PC-3 (cell line): Measurements from ENCODE around the gene CPLANE1. TPM values are rescaled to one million over a fixed set of nuclear protein-coding genes. Genes with fewer than 3 reads are reported as not detected.

Source experiments
- ATAC-seq: fragments of 200-7000 bp; cut with Tn5 transposase; 2 replicates; pipeline ENCODE4 v1.9.1; 2020; ENCODE audit warnings: mild to moderate bottlenecking, moderate library complexity
- BruUV-seq: library from RNA; stranded (reverse); fragments of 400-500 nt; replicated peaks from 2 replicates; lab custom pipeline; 2021; lab: Mats Ljungman, UMichigan
- CTCF ChIA-PET: fragments of 300-600 bp; sonication (Branson Sonifier 250); formaldehyde crosslinking; loops from one replicate; lab custom pipeline; 2022; ENCODE audit warnings: antibody characterized with exemption; lab: Charles Lee
- POLR2A ChIA-PET: fragments of 300-600 bp; sonication (Branson Sonifier 250); formaldehyde crosslinking; loops from one replicate; lab custom pipeline; 2022; ENCODE audit warnings: antibody characterized with exemption; ENCODE audit not compliant: unreplicated experiment; lab: Charles Lee
- DNase-seq: peaks from one replicate; pipeline ENCODE4 v3.0.0-alpha.2; 2015
- H2AFZ ChIP-seq: fragments of 300-600 bp; sonication (generic); 2 replicates; pipeline ENCODE4 v1.6.0; 2016; ENCODE audit warnings: antibody characterized with exemption, low read length
- H3F3A ChIP-seq: fragments of 300-600 bp; sonication (generic); one replicate; pipeline ENCODE4 v1.6.0; 2017; ENCODE audit warnings: antibody characterized with exemption, low read length, control low read depth, mild to moderate bottlenecking; ENCODE audit not compliant: unreplicated experiment
- H3K27ac ChIP-seq: fragments of 300-600 bp; sonication (generic); 2 replicates; pipeline ENCODE4 v1.5.1; 2016; ENCODE audit warnings: mild to moderate bottlenecking, low read length
- H3K27me3 ChIP-seq: fragments of 300-600 bp; sonication (generic); 2 replicates; pipeline ENCODE4 v1.6.1; 2016; ENCODE audit warnings: low read length, mixed read lengths
- H3K36me3 ChIP-seq: fragments of 300-600 bp; sonication (generic); 2 replicates; pipeline ENCODE4 v1.6.1; 2016; ENCODE audit warnings: low read depth, mixed run types, low read length, mixed read lengths
- H3K4me1 ChIP-seq: fragments of 300-600 bp; sonication (generic); 2 replicates; pipeline ENCODE4 v1.5.1; 2016; ENCODE audit warnings: low read length; ENCODE audit not compliant: insufficient read depth
- H3K4me2 ChIP-seq: fragments of 300-600 bp; sonication (generic); 2 replicates; pipeline ENCODE4 v1.6.0; 2016; ENCODE audit warnings: low read length
- H3K4me3 ChIP-seq: fragments of 300-600 bp; sonication (generic); 2 replicates; pipeline ENCODE4 v1.5.1; 2016; ENCODE audit warnings: mild to moderate bottlenecking, low read length, mixed read lengths
- H3K79me2 ChIP-seq: fragments of 300-600 bp; sonication (generic); 2 replicates; pipeline ENCODE4 v1.6.1; 2017; ENCODE audit warnings: low read length, mixed read lengths
- H3K9ac ChIP-seq: fragments of 300-600 bp; sonication (generic); 2 replicates; pipeline ENCODE4 v1.6.0; 2016; ENCODE audit warnings: mild to moderate bottlenecking, low read length
- H3K9me2 ChIP-seq: fragments of 300-600 bp; sonication (generic); replicated peaks from 2 replicates; pipeline ENCODE4 v1.6.1; 2016; ENCODE audit warnings: mixed run types, low read length, mixed read lengths
- H3K9me3 ChIP-seq: fragments of 300-600 bp; sonication (generic); 2 replicates; pipeline ENCODE4 v1.6.1; 2016; ENCODE audit warnings: low read length, mixed read lengths
- H4K20me1 ChIP-seq: fragments of 300-600 bp; sonication (generic); 2 replicates; pipeline ENCODE4 v1.6.1; 2016; ENCODE audit warnings: low read length, mixed read lengths
- EZH2 ChIP-seq: fragments of 300-600 bp; sonication (generic); IDR thresholded peaks from one replicate; pipeline ENCODE4 v1.6.1; 2017; ENCODE audit warnings: antibody characterized with exemption, mild to moderate bottlenecking, low read length; ENCODE audit not compliant: unreplicated experiment
- EZH2phosphoT487 ChIP-seq: fragments of 300-600 bp; sonication (generic); IDR thresholded peaks from 2 replicates; pipeline ENCODE4 v1.6.1; 2018; ENCODE audit warnings: mild to moderate bottlenecking, antibody characterized with exemption, low read length, borderline replicate concordance
- intact Hi-C: fragments of 100-400 bp; cut with micrococcal nuclease; formaldehyde crosslinking; loops from 2 replicates; pipeline ENCODE4 v1.9.0; 2023
- total RNA-seq: library from RNA; depleted of rRNA; stranded (reverse); fragments of >200 nt; gene quantifications from 2 replicates; pipeline ENCODE4 v1.2.3, GENCODE V29; 2014
- TF ChIP-seq, protein P1 (sequence below): fragments of 300-600 bp; sonication (generic); conservative IDR thresholded peaks from 2 replicates; pipeline ENCODE4 v1.5.1; 2017; ENCODE audit warnings: antibody characterized with exemption, low read depth, mild to moderate bottlenecking, low read length

Gene CPLANE1
- total RNA-seq, 1 experiment from 2014 or later: 10.1 TPM

DNA sequence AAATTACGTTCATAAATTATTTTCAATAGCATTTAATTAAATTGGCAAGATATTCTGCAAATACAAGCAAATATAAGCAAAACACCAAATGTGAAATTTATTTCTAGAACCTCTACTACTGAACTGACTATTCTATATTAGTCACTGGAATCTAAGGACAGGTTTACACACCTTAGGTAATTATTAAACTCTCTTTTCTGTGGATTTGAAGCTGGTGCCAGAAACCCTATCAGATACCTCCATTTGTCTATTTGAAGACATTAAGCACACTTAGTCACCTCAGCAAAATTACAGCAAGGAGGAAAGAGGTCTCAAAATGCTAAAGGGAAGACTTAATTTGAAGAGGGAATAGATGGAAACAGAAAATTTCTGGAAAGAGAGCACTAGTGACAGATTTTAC, 83.4 kb downstream of the CPLANE1 start:
- Histone ChIP-seq H3K4me2 (no peak overlapping the region), H3K27ac (no peak overlapping the region), H3F3A (no peaks in the 10 kb centered on the region), H4K20me1 (no peaks in the 10 kb centered on the region), H3K9me2 (no peaks in the 10 kb centered on the region), H3K4me1 (no peaks in the 10 kb centered on the region), H3K36me3 (peaks cover 11% of the 10 kb centered on the region; the same call in 1 of the 2 replicates), H2AFZ (no peak overlapping the region), H3K79me2 (no peaks in the 10 kb centered on the region), H3K9ac (no peak overlapping the region), H3K27me3 (no peaks in the 10 kb centered on the region), H3K9me3 (no peaks in the 10 kb centered on the region), H3K4me3 (no peak overlapping the region)
- ATAC-seq (no peak), DNase-seq (no peak)
- CTCF ChIA-PET: no interaction called here
- BruUV-seq: no TSS peak
- POLR2A ChIA-PET: no interaction called here
- intact Hi-C loops: no loop called here
- TF ChIP-seq, protein P1, sequence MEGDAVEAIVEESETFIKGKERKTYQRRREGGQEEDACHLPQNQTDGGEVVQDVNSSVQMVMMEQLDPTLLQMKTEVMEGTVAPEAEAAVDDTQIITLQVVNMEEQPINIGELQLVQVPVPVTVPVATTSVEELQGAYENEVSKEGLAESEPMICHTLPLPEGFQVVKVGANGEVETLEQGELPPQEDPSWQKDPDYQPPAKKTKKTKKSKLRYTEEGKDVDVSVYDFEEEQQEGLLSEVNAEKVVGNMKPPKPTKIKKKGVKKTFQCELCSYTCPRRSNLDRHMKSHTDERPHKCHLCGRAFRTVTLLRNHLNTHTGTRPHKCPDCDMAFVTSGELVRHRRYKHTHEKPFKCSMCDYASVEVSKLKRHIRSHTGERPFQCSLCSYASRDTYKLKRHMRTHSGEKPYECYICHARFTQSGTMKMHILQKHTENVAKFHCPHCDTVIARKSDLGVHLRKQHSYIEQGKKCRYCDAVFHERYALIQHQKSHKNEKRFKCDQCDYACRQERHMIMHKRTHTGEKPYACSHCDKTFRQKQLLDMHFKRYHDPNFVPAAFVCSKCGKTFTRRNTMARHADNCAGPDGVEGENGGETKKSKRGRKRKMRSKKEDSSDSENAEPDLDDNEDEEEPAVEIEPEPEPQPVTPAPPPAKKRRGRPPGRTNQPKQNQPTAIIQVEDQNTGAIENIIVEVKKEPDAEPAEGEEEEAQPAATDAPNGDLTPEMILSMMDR: no peak
- no peak for TF ChIP-seq EZH2
- TF ChIP-seq EZH2phosphoT487: no peak

- Histone ChIP-seq H3K36me3 (peaks cover 6% of the 10 kb centered on the region; the same call in 1 of the 2 replicates), H3K4me1 (no peaks in the 10 kb centered on the region), H3K27me3 (no peaks in the 10 kb centered on the region), H3K27ac (no peak overlapping the region), H3K9me3 (no peaks in the 10 kb centered on the region), H3K4me2 (no peak overlapping the region), H4K20me1 (no peaks in the 10 kb centered on the region), H3K4me3 (no peak overlapping the region), H2AFZ (no peak overlapping the region), H3K9ac (no peak overlapping the region), H3K79me2 (no peaks in the 10 kb centered on the region), H3K9me2 (no peaks in the 10 kb centered on the region), H3F3A (no peaks in the 10 kb centered on the region)
- POLR2A ChIA-PET: no interaction called here
- BruUV-seq: no TSS peak
- TF ChIP-seq, protein P1: no peak
- ATAC-seq: no peak
- CTCF ChIA-PET: no interaction called here
- intact Hi-C loops: no loop called here
- DNase-seq: no peak
These were observed 95.5 kb downstream of the CPLANE1 start for GRCh38 chr5:37153661-37154060.

- no peaks in the 10 kb centered on the region for H3F3A ChIP-seq
- ChIA-PET POLR2A (no interaction called here), CTCF (no interaction called here)
- no TSS peak for BruUV-seq
- H3K4me3 ChIP-seq: no peak overlapping the region
- TF ChIP-seq EZH2phosphoT487 (no peak), EZH2 (no peak)
- TF ChIP-seq, protein P1: no peak
- H3K4me1 ChIP-seq: no peaks in the 10 kb centered on the region
- intact Hi-C loops: no loop called here
- no peak overlapping the region for H3K4me2 ChIP-seq
- no peaks in the 10 kb centered on the region for H4K20me1 ChIP-seq
- H3K79me2 ChIP-seq: no peaks in the 10 kb centered on the region
- DNase-seq (no peak), ATAC-seq (no peak)
- no peak overlapping the region for H3K9ac ChIP-seq
- peaks cover 4% of the 10 kb centered on the region for H3K36me3 ChIP-seq
- H3K9me3 ChIP-seq: no peaks in the 10 kb centered on the region
- no peaks in the 10 kb centered on the region for H3K9me2 ChIP-seq
- no peak overlapping the region for H2AFZ ChIP-seq
- H3K27me3 ChIP-seq: no peaks in the 10 kb centered on the region
- H3K27ac ChIP-seq: no peak overlapping the region
These were observed 102.3 kb downstream of the CPLANE1 start for GRCh38 chr5:37146896-37147295.
